ENCODE results near the gene RAB30.

Gene RAB30

GRCh38 chr11:83070044-83070701 lies 1.5 kb downstream of the RAB30 start:
- TF ChIP-seq CTCF (IDR thresholded peaks at IDR 0.05; ENCODE audit: insufficient read depth, low read length, poor library complexity, severe bottlenecking), result no peak
- peak overlapping the region; percentile 80 for H3K4me3 ChIP-seq (replicated peaks; ENCODE audit: low read depth, low read length)
- H3K27me3 ChIP-seq (replicated peaks; ENCODE audit: control insufficient read depth, insufficient read depth, low read length), result no peaks in the 10 kb centered on the region
- peaks cover 2% of the 10 kb centered on the region; the same call in 1 of the 2 replicates for H3K36me3 ChIP-seq (ENCODE audit: control insufficient read depth, insufficient read depth, low read length)
- no peak for DNase-seq (ENCODE audit: extremely low read depth, insufficient read length)

- Histone ChIP-seq H3K27me3 (replicated peaks; ENCODE audit: control insufficient read depth, insufficient read depth, low read length) (no peaks in the 10 kb centered on the region), H3K36me3 (ENCODE audit: control insufficient read depth, insufficient read depth, low read length) (no peaks in the 10 kb centered on the region; the same call in 1 of the 2 replicates), H3K4me3 (replicated peaks; ENCODE audit: low read depth, low read length) (peak overlapping the region; percentile 80)
- DNase-seq (ENCODE audit: extremely low read depth, insufficient read length), result no peak
- no peak for TF ChIP-seq CTCF (IDR thresholded peaks at IDR 0.05; ENCODE audit: insufficient read depth, low read length, poor library complexity, severe bottlenecking)
These were observed 2.2 kb downstream of the RAB30 start for GRCh38 chr11:83069441-83070043.

GRCh38 chr11:83068568-83068967 lies 3.1 kb downstream of the RAB30 start:
- Histone ChIP-seq H3K4me3 (replicated peaks; ENCODE audit: low read depth, low read length) (peak overlapping the region; percentile 80; the same call in 1 of the 2 replicates), H3K27me3 (replicated peaks; ENCODE audit: control insufficient read depth, insufficient read depth, low read length) (no peaks in the 10 kb centered on the region), H3K36me3 (ENCODE audit: control insufficient read depth, insufficient read depth, low read length) (no peaks in the 10 kb centered on the region)
- TF ChIP-seq CTCF (IDR thresholded peaks at IDR 0.05; ENCODE audit: insufficient read depth, low read length, poor library complexity, severe bottlenecking), result no peak
- no peak for DNase-seq (ENCODE audit: extremely low read depth, insufficient read length)

DNA sequence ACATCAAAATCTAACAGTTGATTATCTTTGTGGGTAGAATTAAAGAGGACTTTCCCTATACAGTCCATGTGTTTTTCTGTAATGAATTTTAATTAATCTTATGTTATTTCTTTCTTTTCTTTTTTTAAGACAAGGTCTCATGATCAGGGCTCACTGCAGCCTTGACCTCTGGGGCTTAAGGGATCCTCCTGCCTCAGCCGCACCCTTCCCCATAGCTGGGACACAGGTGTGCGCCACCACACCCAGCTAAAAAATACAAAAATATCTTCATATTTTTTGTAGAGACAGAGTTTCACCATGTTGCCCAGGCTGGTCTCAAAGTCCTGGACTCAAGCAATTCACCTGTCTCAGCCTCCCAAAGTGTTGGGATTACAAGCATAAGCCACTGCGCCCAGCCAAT lies 7.7 kb downstream of the RAB30 start:
- H3K36me3 ChIP-seq (ENCODE audit: control insufficient read depth, insufficient read depth, low read length), result no peaks in the 10 kb centered on the region
- H3K4me3 ChIP-seq (replicated peaks; ENCODE audit: low read depth, low read length), result no peak overlapping the region

DNA sequence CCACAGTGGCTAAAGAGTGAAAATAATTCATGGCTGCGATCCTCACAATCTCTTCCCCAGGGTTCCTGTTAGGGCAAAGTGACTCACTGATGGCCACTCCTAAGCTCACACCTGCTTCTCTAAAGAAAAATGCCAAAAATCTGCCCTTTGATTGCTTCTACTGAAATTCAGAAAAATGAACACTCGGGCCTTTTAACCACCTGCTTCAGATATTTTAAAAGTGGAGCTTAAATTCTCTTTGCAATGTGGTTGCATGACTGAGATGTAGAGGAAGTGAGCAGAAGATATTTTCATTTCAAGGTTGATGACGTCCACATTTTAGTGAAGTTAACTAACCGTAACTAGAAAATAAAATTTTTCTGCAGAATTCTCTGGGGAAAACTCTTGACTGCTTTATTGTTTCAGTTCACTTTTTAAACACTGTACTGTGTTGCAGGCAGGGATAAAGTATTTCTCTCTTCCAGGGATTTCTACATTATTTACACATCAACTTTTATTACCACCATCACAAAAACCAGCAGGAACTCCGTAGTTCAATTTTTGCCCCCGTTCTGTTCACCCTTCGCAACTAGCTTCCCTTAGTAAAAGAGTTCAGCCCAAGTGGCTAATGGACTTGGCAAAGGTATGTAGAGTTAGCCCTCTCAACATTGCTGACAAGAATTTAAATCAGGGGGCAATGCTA lies 8.5 kb downstream of the RAB30 start:
- no peaks in the 10 kb centered on the region for H3K36me3 ChIP-seq (ENCODE audit: control insufficient read depth, insufficient read depth, low read length)
- H3K4me3 ChIP-seq (replicated peaks; ENCODE audit: low read depth, low read length), result peak overlapping the region; percentile 53
- DNase-seq (ENCODE audit: extremely low read depth, insufficient read length), result peak; percentile 82
- TF ChIP-seq CTCF (IDR thresholded peaks at IDR 0.05; ENCODE audit: insufficient read depth, low read length, poor library complexity, severe bottlenecking), result no peak
- no peaks in the 10 kb centered on the region for H3K27me3 ChIP-seq (replicated peaks; ENCODE audit: control insufficient read depth, insufficient read depth, low read length)

More for the DNA sequence above, 7.7 kb downstream of the RAB30 start:
- DNase-seq (ENCODE audit: extremely low read depth, insufficient read length), result no peak
- no peaks in the 10 kb centered on the region for H3K27me3 ChIP-seq (replicated peaks; ENCODE audit: control insufficient read depth, insufficient read depth, low read length)
- TF ChIP-seq CTCF (IDR thresholded peaks at IDR 0.05; ENCODE audit: insufficient read depth, low read length, poor library complexity, severe bottlenecking), result no peak

Measured in GM06990 (cell line).